Right cardiac atrium (tissue), 5 donors: ENCODE measurements around the gene ZNF311. TPM values are rescaled to one million over a fixed set of nuclear protein-coding genes. Genes with fewer than 3 reads are reported as not detected.

Experiments
- ATAC-seq, 2 donors: fragments of 200-7000 bp; cut with Tn5 transposase; one replicate each; pipeline versions ENCODE4 v1.8.0 to v1.9.1; 2020; ENCODE audit warnings: moderate library complexity in 2 of 2, mild to moderate bottlenecking in 1 of 2
- DNase-seq, 3 donors: peaks; one replicate each; pipeline ENCODE4 v3.0.0-alpha.2; 2020
- H3K27ac ChIP-seq: one replicate; pipeline ENCODE4 v1.5.1; 2013; ENCODE audit warnings: mild to moderate bottlenecking, low read length, control low read depth, moderate library complexity
- H3K27me3 ChIP-seq: one replicate; pipeline ENCODE4 v1.6.1; 2013; ENCODE audit not compliant: control insufficient read depth, insufficient read depth
- H3K4me1 ChIP-seq: one replicate; pipeline ENCODE4 v1.6.1; 2013; ENCODE audit warnings: low read length; ENCODE audit not compliant: control insufficient read depth, insufficient read depth
- H3K4me3 ChIP-seq: one replicate; pipeline ENCODE4 v1.5.1; 2013; ENCODE audit warnings: low read length, control low read depth
- H3K9me3 ChIP-seq: one replicate; pipeline ENCODE4 v1.6.1; 2013; ENCODE audit warnings: low read length; ENCODE audit not compliant: control insufficient read depth
- WGBS: extraction: QIAGEN DNeasy Blood & Tissue Kit; methylation state at CpG from one replicate; pipeline ENCODE4 v1.1.7; 2013; 5-methylcytosine and 5-hydroxymethylcytosine counted together
- intact Hi-C, 4 donors: fragments of 100-400 bp; cut with DNase I; formaldehyde crosslinking; loops; one replicate each; pipeline versions ENCODE4 v1.11.0 to v1.14.0; 2022 to 2023
- long read RNA-seq, 4 donors: library from polyadenylated mRNA; unstranded; transcript quantifications; one replicate each; pipeline ENCODE4 v2.0.0, GENCODE V29; 2020 to 2021
- polyA plus RNA-seq: library from polyadenylated mRNA; stranded (reverse); fragments of 200-250 nt; gene quantifications from one replicate; pipeline ENCODE4 v1.2.3, GENCODE V29; 2013
- total RNA-seq, 4 donors: library from RNA; stranded (reverse); fragmentation: NEBNext Ultra II Directional; extraction: Animal tissue kit (Norgen Biotek cat#: 25700); gene quantifications; one replicate each; pipeline ENCODE4 v1.2.1, GENCODE V29; 2021
- donor health status: healthy with polysubstance abuse.
- donor health status: DM: no; HTN: yes; CAD: no.
- donor health status: DM: no; HTN: no; CAD: no.
- donor health status: DM: no; HTN: yes; CAD: no; lungs with severe emphysema.
- donor health status: DM: yes; HTN: yes; CAD: no.

Gene ZNF311
- under 1 TPM; 0.36 to 0.62 (median 0.51) TPM for total RNA-seq
- 0.63 TPM for polyA plus RNA-seq
- long read RNA-seq, donor 1, partial matches to known transcripts: 0 of 1 reads
- long read RNA-seq, donor 1, other reads (novel, unspliced or antisense): 1 of 1 reads
- long read RNA-seq, donor 2: 0 reads
- long read RNA-seq, donor 3, partial matches to known transcripts: 0 of 3 reads
- long read RNA-seq, donor 3, other reads (novel, unspliced or antisense): 2 of 3 reads
- long read RNA-seq, donor 4: 0 reads

GRCh38 chr6:29005183-29005885 lies at the start of gene ZNF311:
Gene ZNF311, minus strand, starts transcription at chr6:29005315. Its CDS starts 1,361 bp downstream, at chr6:29003954.
- ATAC-seq (peak; percentile 98 to 99), DNase-seq (peak; percentile 64 to 85 (median 73))
- Histone ChIP-seq H3K27me3 (no peaks in the 10 kb centered on the region), H3K9me3 (no peaks in the 10 kb centered on the region), H3K4me3 (peak within 1 kb of the TSS; percentile 84), H3K4me1 (no peaks in the 10 kb centered on the region), H3K27ac (peak within 1 kb of the TSS; percentile 32)
- WGBS: 7% methylated on average over 29 of the region's 29 CpGs
- intact Hi-C loops: no loop called here

GRCh38 chr6:29051680-29052079 lies 46.6 kb upstream of the ZNF311 start:
- WGBS: 77% methylated on average over 3 of the region's 3 CpGs
- Histone ChIP-seq H3K4me1 (no peaks in the 10 kb centered on the region), H3K27ac (no peak overlapping the region), H3K9me3 (no peaks in the 10 kb centered on the region), H3K27me3 (no peaks in the 10 kb centered on the region), H3K4me3 (no peak overlapping the region)
- DNase-seq (no peak), ATAC-seq (no peak)
- intact Hi-C loops: no loop called here

- DNase-seq (no peak), ATAC-seq (no peak)
- WGBS: 64% methylated on average over 1 of the region's 1 CpG
- intact Hi-C loops: no loop called here
- Histone ChIP-seq H3K4me3 (no peak within 1 kb of the TSS), H3K4me1 (no peaks in the 10 kb centered on the region), H3K27ac (no peak within 1 kb of the TSS), H3K9me3 (no peaks in the 10 kb centered on the region), H3K27me3 (no peaks in the 10 kb centered on the region)
Observed at GRCh38 chr6:29045075-29045474, 40.0 kb upstream of the ZNF311 start, which contains the start of gene OR2W1. Gene OR2W1, minus strand, starts transcription at chr6:29045175. Its CDS starts 0 bp downstream, at chr6:29045175.

DNA sequence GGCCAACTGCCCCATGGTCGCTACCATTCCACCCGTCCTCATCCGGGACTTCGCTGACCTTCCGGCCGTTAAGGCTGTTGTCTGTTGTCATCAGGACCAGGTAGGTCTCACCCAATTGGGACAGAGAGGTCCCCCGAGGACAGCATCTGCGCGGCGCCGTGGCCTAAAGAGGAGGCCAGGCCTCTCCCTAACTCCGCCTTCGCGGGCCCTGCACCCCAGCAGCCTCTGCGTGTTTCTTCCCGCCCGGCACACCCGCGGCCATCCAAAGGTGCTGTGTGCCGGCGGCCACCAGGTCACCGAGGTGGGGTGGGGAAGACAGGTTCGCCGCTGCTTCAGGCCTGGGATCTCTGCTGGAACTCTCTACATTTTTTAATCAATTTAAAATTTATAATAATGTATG lies 30.8 kb upstream of the ZNF311 start:
- ATAC-seq (no peak), DNase-seq (peak in 1 of 3 donors; percentile 6)
- no peaks in the 10 kb centered on the region for H3K4me1 ChIP-seq
- H3K27ac ChIP-seq: no peak overlapping the region
- intact Hi-C loops: no loop called here
- no peak overlapping the region for H3K4me3 ChIP-seq
- H3K27me3 ChIP-seq: no peaks in the 10 kb centered on the region
- H3K9me3 ChIP-seq: no peaks in the 10 kb centered on the region
- WGBS: 90% methylated on average over 24 of the region's 24 CpGs

DNA sequence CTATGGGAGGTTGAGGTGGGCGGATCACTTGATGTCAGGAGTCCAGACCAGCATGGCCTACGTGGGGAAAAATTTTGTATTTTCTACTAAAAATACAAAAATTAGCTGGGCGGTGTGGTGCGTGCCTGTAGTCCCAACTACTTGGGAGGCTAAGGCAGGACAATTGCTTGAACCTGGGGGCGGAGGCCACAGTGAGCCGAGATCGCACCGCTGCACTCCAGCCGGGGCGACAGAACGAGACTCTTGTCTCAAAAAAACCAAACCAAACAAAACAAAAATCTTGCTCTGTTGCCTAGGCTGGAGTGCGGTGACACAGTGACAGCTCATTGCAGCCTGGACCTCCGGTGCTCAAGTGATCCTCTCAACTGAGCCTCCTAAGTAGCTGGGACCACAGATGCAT lies 23.7 kb upstream of the ZNF311 start:
- H3K27me3 ChIP-seq: no peaks in the 10 kb centered on the region
- WGBS: 88% methylated on average over 13 of the region's 13 CpGs
- H3K27ac ChIP-seq: no peak overlapping the region
- ATAC-seq (no peak), DNase-seq (no peak)
- H3K4me1 ChIP-seq: no peaks in the 10 kb centered on the region
- H3K9me3 ChIP-seq: no peaks in the 10 kb centered on the region
- intact Hi-C loops: no loop called here
- H3K4me3 ChIP-seq: no peak overlapping the region

DNA sequence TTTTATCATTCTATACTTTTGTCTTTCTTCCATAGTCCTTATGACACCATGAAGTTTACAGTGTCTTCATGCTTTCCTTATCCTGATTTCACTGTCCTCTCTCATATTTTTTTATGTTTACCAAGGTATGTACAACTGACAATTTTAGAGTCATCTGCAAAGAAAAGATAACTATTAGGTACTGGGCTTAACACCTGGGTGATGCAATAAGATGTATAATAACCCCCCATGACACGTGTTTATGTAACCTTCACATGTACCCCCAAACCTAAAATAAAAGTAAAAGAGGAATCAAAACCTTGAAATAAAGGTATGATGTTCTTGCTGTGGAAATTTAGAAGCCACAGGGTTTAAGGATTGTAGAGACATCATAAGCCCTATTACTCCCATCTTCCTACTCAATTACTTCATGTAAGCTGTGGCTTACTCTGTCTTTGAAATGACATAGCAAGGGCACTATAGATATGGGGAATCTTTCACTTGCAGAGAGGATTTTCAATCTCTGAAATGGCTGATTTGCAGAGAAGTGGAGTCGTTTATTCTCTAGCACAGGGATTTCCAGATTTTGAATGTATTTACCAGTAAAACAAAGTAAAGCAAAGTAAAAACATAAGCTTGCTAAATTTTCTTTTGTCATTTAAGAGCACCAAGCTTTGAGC lies 20.9 kb upstream of the ZNF311 start:
- Histone ChIP-seq H3K9me3 (no peaks in the 10 kb centered on the region), H3K4me3 (no peak overlapping the region), H3K4me1 (no peaks in the 10 kb centered on the region), H3K27me3 (no peaks in the 10 kb centered on the region), H3K27ac (no peak overlapping the region)
- no peak for ATAC-seq
- intact Hi-C loops: no loop called here
- WGBS: 36% methylated on average over 2 of the region's 2 CpGs
- DNase-seq: no peak

DNA sequence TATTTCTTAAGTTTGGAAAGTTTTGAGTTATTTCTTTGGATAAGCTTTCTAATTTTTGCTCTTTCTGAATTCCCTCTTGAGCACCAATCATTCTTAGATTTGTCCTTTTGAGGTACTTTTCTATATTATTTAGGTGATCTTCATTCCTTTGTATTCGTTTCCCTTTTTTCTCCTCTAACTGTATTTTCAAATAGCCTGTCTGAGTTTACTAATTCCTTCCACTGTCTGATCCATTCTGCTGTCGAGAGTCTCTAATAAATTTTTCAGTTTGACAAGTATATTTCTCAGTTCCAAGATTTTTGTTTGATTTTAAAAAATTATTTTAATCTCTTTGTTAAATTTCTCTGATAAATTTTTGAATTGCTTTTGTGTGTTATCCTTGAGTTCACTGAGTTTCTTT lies 16.3 kb upstream of the ZNF311 start:
- Histone ChIP-seq H3K27ac (no peak overlapping the region), H3K27me3 (no peaks in the 10 kb centered on the region), H3K9me3 (no peaks in the 10 kb centered on the region), H3K4me3 (no peak overlapping the region), H3K4me1 (no peaks in the 10 kb centered on the region)
- intact Hi-C loops: no loop called here
- 65% methylated on average over 2 of the region's 2 CpGs for WGBS
- no peak for ATAC-seq
- no peak for DNase-seq

DNA sequence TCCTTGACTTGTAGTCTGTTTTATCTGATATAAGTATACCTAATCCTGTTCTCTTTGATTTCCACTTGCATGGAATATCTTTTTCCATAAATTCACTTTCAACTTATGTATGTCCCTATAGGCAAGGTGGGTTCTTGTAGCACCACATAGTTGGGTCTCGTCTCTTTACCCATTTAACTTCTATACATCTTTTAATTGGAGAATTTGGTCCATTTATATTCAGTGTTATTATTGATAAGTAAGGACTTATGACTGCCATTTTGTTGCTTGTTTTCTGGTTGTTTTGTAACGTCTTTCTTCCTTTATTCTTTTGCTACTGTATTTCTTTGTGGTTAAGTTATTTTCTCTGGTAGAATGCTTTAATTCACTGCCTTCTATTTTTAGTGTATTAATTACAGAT lies 14.5 kb upstream of the ZNF311 start:
- 54% methylated on average over 2 of the region's 2 CpGs for WGBS
- intact Hi-C loops: loop anchor here in 3 of 4 donors (5.0 to 10.0 kb wide), 3 partner anchors 182 to 332 kb away; no protein-coding TSS in a partner anchor
- H3K4me3 ChIP-seq: no peak overlapping the region
- DNase-seq: no peak
- no peaks in the 10 kb centered on the region for H3K9me3 ChIP-seq
- no peak overlapping the region for H3K27ac ChIP-seq
- no peaks in the 10 kb centered on the region for H3K4me1 ChIP-seq
- H3K27me3 ChIP-seq: no peaks in the 10 kb centered on the region
- ATAC-seq: no peak

GRCh38 chr6:29017428-29017802 lies 12.3 kb upstream of the ZNF311 start:
- Histone ChIP-seq H3K4me1 (no peaks in the 10 kb centered on the region), H3K9me3 (no peaks in the 10 kb centered on the region), H3K27ac (no peak overlapping the region), H3K27me3 (no peaks in the 10 kb centered on the region), H3K4me3 (no peak overlapping the region)
- intact Hi-C loops: loop anchor here (1.0 to 10.0 kb wide), 6 partner anchors 180 to 331 kb away; no protein-coding TSS in a partner anchor
- ATAC-seq (no peak), DNase-seq (no peak)
- WGBS: 37% methylated on average over 3 of the region's 3 CpGs

DNA sequence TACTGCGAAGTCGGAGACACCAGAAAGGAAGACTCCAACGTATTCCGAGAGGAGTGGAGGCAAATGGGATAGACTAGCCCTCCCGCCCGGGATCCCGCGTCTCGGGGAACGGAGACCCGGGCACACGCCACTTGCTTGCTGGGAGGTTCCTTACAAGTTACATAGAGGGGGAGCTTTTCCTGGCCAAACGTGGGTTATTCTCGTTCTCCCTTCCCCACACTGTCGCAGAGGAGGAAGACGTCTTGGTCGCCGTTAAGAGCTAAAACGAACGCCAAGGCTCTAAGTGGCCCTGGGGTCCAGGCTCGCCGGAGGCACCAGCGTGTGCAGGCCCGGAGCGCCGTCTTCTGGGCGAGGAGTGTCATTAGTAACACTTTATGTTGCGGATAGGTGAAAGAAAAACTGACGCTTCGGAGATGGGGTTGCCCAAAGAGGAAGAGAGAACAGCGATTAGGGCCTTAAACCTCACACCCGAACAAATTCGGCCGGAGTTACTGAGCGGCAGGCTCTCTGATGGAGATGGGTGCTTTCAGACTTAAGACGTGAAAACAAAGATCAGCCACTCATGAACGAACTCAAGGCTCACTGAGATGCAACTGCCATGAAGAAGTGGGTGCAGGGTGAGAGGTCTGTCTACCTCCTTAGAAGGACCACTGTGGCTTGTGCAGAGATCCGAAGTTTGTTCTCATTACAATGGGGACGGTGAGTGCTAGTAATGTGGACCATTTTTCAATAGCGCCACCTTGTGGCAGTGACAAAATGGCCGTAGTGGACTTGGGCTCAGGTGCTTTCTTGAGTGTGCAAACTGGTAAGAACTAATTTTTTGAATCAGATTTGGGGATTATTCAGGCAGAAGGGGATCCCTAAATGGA lies 11.7 kb upstream of the ZNF311 start:
- H3K27me3 ChIP-seq: no peaks in the 10 kb centered on the region
- H3K4me1 ChIP-seq: no peaks in the 10 kb centered on the region
- peak; percentile 94 to 96 for ATAC-seq
- no peaks in the 10 kb centered on the region for H3K9me3 ChIP-seq
- no peak overlapping the region for H3K27ac ChIP-seq
- DNase-seq: peak; percentile 69 to 90 (median 83)
- intact Hi-C loops: loop anchor here (1.0 to 10.0 kb wide), 6 partner anchors 179 to 330 kb away; no protein-coding TSS in a partner anchor
- peak overlapping the region; percentile 61 for H3K4me3 ChIP-seq
- under 1% methylated on average over 41 of the region's 41 CpGs for whole genome bisulfite sequencing
